ENCODE measurements around the gene EQTN. TPM values are rescaled to one million over a fixed set of nuclear protein-coding genes. Genes with fewer than 3 reads are reported as not detected.

The EQTN gene
- total RNA-seq = 8.1 TPM

GRCh38 chr9:27297050-27297449, at the start of gene EQTN:
Gene EQTN, minus strand, starts transcription at chr9:27297150. Its CDS starts 95 bp downstream, at chr9:27297055.

Other genes with a start within 250 kb of the EQTN start
- 7.2 TPM for gene TEK, start 187.9 kb downstream of the EQTN start, total RNA-seq
- not detected for gene IFNK, start 227.1 kb upstream of the EQTN start, total RNA-seq
- 20.7 TPM for gene MOB3B, start 232.7 kb upstream of the EQTN start, total RNA-seq

Measured in parietal lobe (tissue), 1 donor.